Gastrocnemius medialis (tissue), 4 donors: ENCODE data around the gene SPATA16. TPM values are rescaled to one million over a fixed set of nuclear protein-coding genes. Genes with fewer than 3 reads are reported as not detected.
"Not testable (repeated sequence)": the region's sequence is repeated elsewhere in the genome, so short reads cannot be mapped to it uniquely, and the experiment has no call there.

Experiments
- ATAC-seq, 2 donors: fragments of 150-250 bp; one replicate each; pipeline ENCODE4 v1.9.1; 2016
- DNase-seq, 2 donors: peaks; one replicate each; pipeline ENCODE4 v3.0.0-alpha.2; 2019
- H3K27ac ChIP-seq, 4 donors: fragments of 200-600 bp; sonication (generic); 1 replicate in 1 of 4; 2 replicates in 3 of 4; pipeline ENCODE4 v1.5.1; 2016 to 2018; ENCODE audit warnings: mild to moderate bottlenecking in 2 of 4, moderate library complexity in 1 of 4
- H3K27me3 ChIP-seq, 3 donors: fragments of 200-600 bp; sonication (generic) in 2 of 3; 1 replicate in 1 of 3; 2 replicates in 2 of 3; pipeline versions ENCODE4 v1.5.1 to v1.6.0; 2016 to 2019; ENCODE audit warnings: mild to moderate bottlenecking in 1 of 3, moderate library complexity in 1 of 3
- H3K36me3 ChIP-seq, 2 donors: fragments of 200-600 bp; sonication (generic) in 1 of 2; one replicate each; pipeline ENCODE4 v1.5.1; 2017 to 2018
- H3K4me1 ChIP-seq, 2 donors: fragments of 200-600 bp; sonication (generic) in 1 of 2; one replicate each; pipeline ENCODE4 v1.5.1; 2016 to 2017; ENCODE audit warnings: mild to moderate bottlenecking in 2 of 2
- H3K4me3 ChIP-seq, 4 donors: fragments of 200-600 bp; sonication (generic) in 3 of 4; 1 replicate in 1 of 4; 2 replicates in 3 of 4; pipeline ENCODE4 v1.5.1; 2016 to 2019; ENCODE audit warnings: mild to moderate bottlenecking in 2 of 4
- H3K9me3 ChIP-seq, 3 donors: fragments of 200-600 bp; sonication (generic) in 2 of 3; 1 replicate in 1 of 3; 2 replicates in 2 of 3; pipeline ENCODE4 v1.5.1; 2016 to 2019
- CTCF ChIP-seq, 5 experiments: fragments of 450-650 bp in 3 of 5; fragments of 200-600 bp in 2 of 5; sonication (generic) in 2 of 5; IDR thresholded peaks in 4 of 5; conservative IDR thresholded peaks in 1 of 5; 1 replicate in 4 of 5; 2 replicates in 1 of 5; pipeline ENCODE4 v1.5.1; 2016 to 2019; ENCODE audit warnings: antibody characterized with exemption in 5 of 5, mild to moderate bottlenecking in 3 of 5, moderate library complexity in 3 of 5
- POLR2A ChIP-seq, 2 donors: fragments of 450-650 bp; IDR thresholded peaks; one replicate each; pipeline ENCODE4 v1.6.1; 2017; ENCODE audit warnings: antibody characterized with exemption in 2 of 2, mild to moderate bottlenecking in 2 of 2, moderate library complexity in 2 of 2
- in situ Hi-C, 4 donors: fragments of 200-750 bp; cut with MboI; loops; one replicate each; pipeline versions ENCODE4 v1.15.0 to v1.8.0; 2017; ENCODE audit warnings: low sequenced_read_pairs in 4 of 4
- intact Hi-C: fragments of 100-400 bp; cut with DNase I; formaldehyde crosslinking; loops from one replicate; pipeline ENCODE4 v1.15.1; 2023; ENCODE audit warnings: low total_unique reads
- total RNA-seq, 4 donors: library from RNA; depleted of rRNA; stranded (reverse); fragments of >200 nt; gene quantifications; one replicate each; pipeline versions ENCODE4 v1.1.0 to v1.2.3, GENCODE V29; 2016

SPATA16 gene
- not detected for total RNA-seq

GRCh38 chr3:173140986-173141385 is at the start of gene SPATA16:
Gene SPATA16, minus strand, starts transcription at chr3:173141235. Its CDS starts 23,504 bp downstream, at chr3:173117731.
- H3K4me3 ChIP-seq = no peak within 1 kb of the TSS
- no peak for TF ChIP-seq POLR2A (IDR thresholded peaks at IDR 0.05)
- no peak for TF ChIP-seq CTCF (IDR thresholded peaks at IDR 0.05 in 4 of 5, conservative IDR thresholded peaks at IDR 0.05 in 1 of 5)
- H3K27me3 ChIP-seq = no peaks in the 10 kb centered on the region
- H3K36me3 ChIP-seq = no peaks in the 10 kb centered on the region
- in situ Hi-C loops = no loop called here
- DNase-seq (no peak), ATAC-seq (no peak)
- no peak within 1 kb of the TSS for H3K27ac ChIP-seq
- no peaks in the 10 kb centered on the region for H3K9me3 ChIP-seq
- intact Hi-C loops = no loop called here
- H3K4me1 ChIP-seq = no peaks in the 10 kb centered on the region

GRCh38 chr3:173183022-173183421 is 42.0 kb upstream of the SPATA16 start:
- H3K27me3 ChIP-seq, H3K4me3 ChIP-seq, DNase-seq, intact Hi-C loops, H3K36me3 ChIP-seq, H3K4me1 ChIP-seq, H3K9me3 ChIP-seq, in situ Hi-C loops, ATAC-seq, H3K27ac ChIP-seq: not testable (repeated sequence)

- Histone ChIP-seq H3K27ac (no peak overlapping the region), H3K4me3 (no peak overlapping the region), H3K27me3 (no peaks in the 10 kb centered on the region), H3K4me1 (no peaks in the 10 kb centered on the region), H3K9me3 (no peaks in the 10 kb centered on the region), H3K36me3 (no peaks in the 10 kb centered on the region)
- no peak for DNase-seq
- no peak for ATAC-seq
- TF ChIP-seq CTCF (IDR thresholded peaks at IDR 0.05 in 4 of 5, conservative IDR thresholded peaks at IDR 0.05 in 1 of 5) = no peak
- no peak for TF ChIP-seq POLR2A (IDR thresholded peaks at IDR 0.05)
- intact Hi-C loops = no loop called here
- in situ Hi-C loops = no loop called here
Observed at GRCh38 chr3:173173652-173174051, 32.6 kb upstream of the SPATA16 start.

- H3K4me3 ChIP-seq, H3K36me3 ChIP-seq, H3K4me1 ChIP-seq, H3K27me3 ChIP-seq, H3K9me3 ChIP-seq, ATAC-seq, intact Hi-C loops, DNase-seq, in situ Hi-C loops, H3K27ac ChIP-seq: not testable (repeated sequence)
Observed at GRCh38 chr3:173159139-173159538, 18.1 kb upstream of the SPATA16 start.

- H3K36me3 ChIP-seq, H3K9me3 ChIP-seq, intact Hi-C loops, DNase-seq, H3K4me3 ChIP-seq, in situ Hi-C loops, H3K4me1 ChIP-seq, ATAC-seq, H3K27ac ChIP-seq, H3K27me3 ChIP-seq: not testable (repeated sequence)
Observed at GRCh38 chr3:173156533-173156932, 15.5 kb upstream of the SPATA16 start.

- ATAC-seq = no peak
- in situ Hi-C loops (no loop called here), intact Hi-C loops (no loop called here)
- no peak for TF ChIP-seq POLR2A (IDR thresholded peaks at IDR 0.05)
- TF ChIP-seq CTCF (IDR thresholded peaks at IDR 0.05 in 4 of 5, conservative IDR thresholded peaks at IDR 0.05 in 1 of 5) = no peak
- Histone ChIP-seq H3K4me1 (no peaks in the 10 kb centered on the region), H3K27me3 (no peaks in the 10 kb centered on the region), H3K4me3 (no peak overlapping the region), H3K9me3 (no peaks in the 10 kb centered on the region), H3K36me3 (no peaks in the 10 kb centered on the region), H3K27ac (no peak overlapping the region)
- DNase-seq = no peak
Observed at GRCh38 chr3:173153631-173154030, 12.6 kb upstream of the SPATA16 start.
